ENCODE measurements around the gene TTC3. TPM values are rescaled to one million over a fixed set of nuclear protein-coding genes. Genes with fewer than 3 reads are reported as not detected.

The TTC3 gene
- total RNA-seq, 2 donors from 2014 or later: 169 to 201 TPM

DNA sequence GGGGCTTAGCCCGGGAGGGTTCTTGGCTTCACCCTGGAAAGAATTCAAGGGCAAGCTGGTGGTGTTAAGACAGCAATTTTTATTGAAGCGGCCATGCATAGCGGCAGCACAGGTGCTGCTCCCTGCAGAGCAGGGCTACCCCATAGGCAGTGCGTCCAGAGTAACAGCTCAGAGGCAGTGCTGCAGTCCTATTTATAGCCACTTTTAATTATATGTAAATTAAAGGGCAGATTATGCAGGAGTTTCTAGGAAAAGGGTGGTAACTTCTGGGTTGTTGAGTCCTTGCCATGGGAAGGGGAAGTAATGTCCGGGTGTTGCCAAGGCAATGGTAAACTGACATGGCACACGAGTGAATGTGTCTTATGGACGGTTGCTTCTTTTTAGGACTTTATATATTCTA is 137.1 kb downstream of the TTC3 start:
- no peak for DNase-seq (ENCODE audit: low spot score)
- TF ChIP-seq POLR2AphosphoS5 (IDR thresholded peaks at IDR 0.05) (no peak), POLR2A (IDR thresholded peaks at IDR 0.05) (no peak), CTCF (IDR thresholded peaks at IDR 0.05) (no peak)
- intact Hi-C loops (cut with DNase I): no loop called here
- Histone ChIP-seq H3K4me3 (no peak overlapping the region), H3K4me1 (replicated peaks) (no peaks in the 10 kb centered on the region), H3K27me3 (replicated peaks; ENCODE audit: insufficient read depth) (no peaks in the 10 kb centered on the region), H3K36me3 (no peaks in the 10 kb centered on the region), H3K9me3 (no peaks in the 10 kb centered on the region), H3K27ac (no peak overlapping the region)
- WGBS: 98% methylated on average over 7 of the region's 7 CpGs

GRCh38 chr21:37210799-37211198 is 137.7 kb downstream of the TTC3 start:
- intact Hi-C loops (cut with DNase I): no loop called here
- Histone ChIP-seq H3K4me1 (replicated peaks) (no peaks in the 10 kb centered on the region), H3K9me3 (no peaks in the 10 kb centered on the region), H3K27ac (no peak overlapping the region), H3K4me3 (no peak overlapping the region), H3K27me3 (replicated peaks; ENCODE audit: insufficient read depth) (no peaks in the 10 kb centered on the region), H3K36me3 (no peaks in the 10 kb centered on the region)
- no peak for TF ChIP-seq CTCF (IDR thresholded peaks at IDR 0.05)
- TF ChIP-seq POLR2AphosphoS5 (IDR thresholded peaks at IDR 0.05): no peak
- no peak for TF ChIP-seq POLR2A (IDR thresholded peaks at IDR 0.05)
- 94% methylated on average over 1 of the region's 1 CpG for WGBS
- DNase-seq (ENCODE audit: low spot score): no peak

DNA sequence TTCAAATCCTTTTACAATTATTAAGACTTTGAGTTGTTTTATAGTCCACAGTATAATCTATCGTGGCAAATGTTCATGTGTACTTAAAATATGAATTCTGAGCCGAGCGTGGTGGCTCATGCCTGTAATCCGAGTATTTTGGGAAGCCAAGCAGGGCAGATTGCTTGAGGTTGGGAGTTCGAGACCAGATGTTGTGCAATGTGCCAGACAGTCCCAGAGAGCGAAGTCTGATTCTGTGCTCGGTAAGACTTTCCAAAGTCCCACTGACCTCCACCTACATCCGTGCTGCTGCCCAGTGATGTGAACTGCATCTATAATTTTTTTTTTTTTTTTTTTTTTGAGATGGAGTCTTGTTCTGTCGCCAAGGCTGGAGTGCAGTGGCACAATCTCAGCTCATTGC is 141.9 kb downstream of the TTC3 start:
- Histone ChIP-seq H3K27ac (no peak overlapping the region), H3K4me3 (no peak overlapping the region), H3K27me3 (replicated peaks; ENCODE audit: insufficient read depth) (no peaks in the 10 kb centered on the region), H3K36me3 (no peaks in the 10 kb centered on the region), H3K9me3 (no peaks in the 10 kb centered on the region), H3K4me1 (replicated peaks) (no peaks in the 10 kb centered on the region)
- intact Hi-C loops (cut with DNase I): no loop called here
- WGBS: 92% methylated on average over 9 of the region's 9 CpGs
- DNase-seq (ENCODE audit: low spot score): no peak
- TF ChIP-seq CTCF (IDR thresholded peaks at IDR 0.05): no peak
- no peak for TF ChIP-seq POLR2AphosphoS5 (IDR thresholded peaks at IDR 0.05)
- no peak for TF ChIP-seq POLR2A (IDR thresholded peaks at IDR 0.05)

GRCh38 chr21:37219761-37220432 is 146.8 kb downstream of the TTC3 start:
- intact Hi-C loops (cut with DNase I): loop anchor here (5.0 kb wide), 1 partner anchor 342 kb away; no protein-coding TSS in a partner anchor
- Histone ChIP-seq H3K27me3 (replicated peaks; ENCODE audit: insufficient read depth) (no peaks in the 10 kb centered on the region), H3K36me3 (peaks cover 0 to under 1% of the 10 kb centered on the region in 2 donors), H3K4me3 (peak overlapping the region; percentile 41 to 57), H3K27ac (no peak overlapping the region), H3K4me1 (replicated peaks) (no peaks in the 10 kb centered on the region), H3K9me3 (no peaks in the 10 kb centered on the region)
- no peak for TF ChIP-seq POLR2AphosphoS5 (IDR thresholded peaks at IDR 0.05)
- TF ChIP-seq CTCF (IDR thresholded peaks at IDR 0.05): no peak
- no peak for TF ChIP-seq POLR2A (IDR thresholded peaks at IDR 0.05)
- WGBS: 34% methylated on average over 13 of the region's 13 CpGs
- no peak for DNase-seq (ENCODE audit: low spot score)

GRCh38 chr21:37220433-37220980 is 147.5 kb downstream of the TTC3 start:
- intact Hi-C loops (cut with DNase I): loop anchor here (5.0 kb wide), 1 partner anchor 342 kb away; no protein-coding TSS in a partner anchor
- H3K27ac ChIP-seq: peak overlapping the region; percentile 44 to 67
- TF ChIP-seq POLR2A (IDR thresholded peaks at IDR 0.05): no peak
- TF ChIP-seq CTCF (IDR thresholded peaks at IDR 0.05): no peak
- TF ChIP-seq POLR2AphosphoS5 (IDR thresholded peaks at IDR 0.05): no peak
- H3K4me3 ChIP-seq: peak overlapping the region; percentile 41 to 57
- WGBS: 2% methylated on average over 35 of the region's 35 CpGs
- no peak for DNase-seq (ENCODE audit: low spot score)
- peaks cover 1 to 6% of the 10 kb centered on the region in 2 donors for H3K36me3 ChIP-seq
- no peaks in the 10 kb centered on the region for H3K27me3 ChIP-seq (replicated peaks; ENCODE audit: insufficient read depth)
- no peaks in the 10 kb centered on the region for H3K9me3 ChIP-seq
- no peaks in the 10 kb centered on the region for H3K4me1 ChIP-seq (replicated peaks)

Measured in prostate gland (tissue), 2 donors.